B cell (primary cell): Measurements from ENCODE around the gene POP4. TPM values are rescaled to one million over a fixed set of nuclear protein-coding genes. Genes with fewer than 3 reads are reported as not detected.

Experiments used
- ATAC-seq: fragments of 200-7000 bp; cut with Tn5 transposase; one replicate; pipeline ENCODE4 v1.10.0; 2021; ENCODE audit warnings: low read depth, mild to moderate bottlenecking, moderate number of reproducible peaks, moderate library complexity
- CTCF ChIA-PET: fragments of 350-600 bp; sonication (Branson Sonifier 250); formaldehyde crosslinking; loops from one replicate; lab custom pipeline; 2021; ENCODE audit warnings: antibody characterized with exemption, inconsistent platforms; lab: Charles Lee
- POLR2A ChIA-PET: fragments of 350-600 bp; sonication (Branson Sonifier 250); formaldehyde crosslinking; loops from one replicate; lab custom pipeline; 2021; ENCODE audit warnings: antibody characterized with exemption; lab: Charles Lee
- DNase-seq: peaks from one replicate; pipeline ENCODE4 v3.0.0; 2013
- H2AFZ ChIP-seq: 2 replicates; pipeline ENCODE4 v1.6.1; 2012; ENCODE audit warnings: mild to moderate bottlenecking, low read depth, low read length; ENCODE audit not compliant: insufficient read depth, poor library complexity, severe bottlenecking
- H3K27ac ChIP-seq, 2 donors: 1 replicate in 1 of 2; 2 replicates in 1 of 2; pipeline ENCODE4 v1.5.1; 2012 to 2013; ENCODE audit warnings: low read length in 2 of 2, mild to moderate bottlenecking in 2 of 2, moderate library complexity in 1 of 2
- H3K27me3 ChIP-seq, 4 experiments: fragments of 200-600 bp in 1 of 4; sonication (generic) in 1 of 4; replicated peaks in 1 of 4; 1 replicate in 2 of 4; 2 replicates in 2 of 4; pipeline versions ENCODE4 v1.6.1 to v1.7.0; 2013 to 2016; ENCODE audit warnings: low read length in 3 of 4, mild to moderate bottlenecking in 2 of 4, mixed read lengths in 1 of 4, moderate library complexity in 1 of 4; ENCODE audit not compliant: insufficient read depth in 4 of 4, control insufficient read depth in 3 of 4; ENCODE audit errors: control extremely low read depth in 1 of 4
- H3K36me3 ChIP-seq, 2 experiments: replicated peaks in 1 of 2; 1 replicate in 1 of 2; 2 replicates in 1 of 2; pipeline versions ENCODE4 v1.6.1 to v1.7.1; 2013; ENCODE audit warnings: low read length in 1 of 2; ENCODE audit not compliant: insufficient read depth in 2 of 2, control insufficient read depth in 1 of 2; ENCODE audit errors: control extremely low read depth in 1 of 2, extremely low read depth in 1 of 2
- H3K4me1 ChIP-seq, 2 donors: fragments of 200-600 bp in 1 of 2; sonication (generic) in 1 of 2; 1 replicate in 1 of 2; 2 replicates in 1 of 2; pipeline versions ENCODE4 v1.5.1 to v1.6.1; 2013 to 2017; ENCODE audit warnings: low read length in 2 of 2; ENCODE audit not compliant: control insufficient read depth in 2 of 2, insufficient read depth in 2 of 2
- H3K4me2 ChIP-seq: replicated peaks from 2 replicates; pipeline ENCODE3; 2012; ENCODE audit warnings: mild to moderate bottlenecking, low read depth, low read length; ENCODE audit not compliant: poor library complexity, severe bottlenecking
- H3K4me3 ChIP-seq, 5 experiments: fragments of 200-600 bp in 1 of 5; sonication (generic) in 1 of 5; 1 replicate in 3 of 5; 2 replicates in 2 of 5; pipeline versions ENCODE4 v1.5.1 to v1.7.0; 2011 to 2016; ENCODE audit warnings: low read length in 4 of 5, mild to moderate bottlenecking in 4 of 5, low read depth in 2 of 5, control low read depth in 1 of 5, moderate library complexity in 1 of 5; ENCODE audit not compliant: insufficient read depth in 1 of 5; ENCODE audit errors: control extremely low read depth in 1 of 5, extremely low read depth in 1 of 5
- H3K79me2 ChIP-seq: fragments of 200-600 bp; sonication (generic); one replicate; pipeline ENCODE4 v1.6.0; 2016; ENCODE audit warnings: low read length; ENCODE audit not compliant: control insufficient read depth, insufficient read depth
- H3K9ac ChIP-seq: fragments of 200-600 bp; sonication (generic); 2 replicates; pipeline ENCODE4 v1.6.1; 2017; ENCODE audit warnings: mild to moderate bottlenecking, low read length, moderate library complexity
- H3K9me3 ChIP-seq, 3 donors: one replicate each; pipeline versions ENCODE4 v1.6.1 to v1.7.1; 2013; ENCODE audit warnings: low read length in 2 of 3; ENCODE audit not compliant: control insufficient read depth in 2 of 3, insufficient read depth in 1 of 3; ENCODE audit errors: control extremely low read depth in 1 of 3
- H4K20me1 ChIP-seq: 2 replicates; pipeline ENCODE4 v1.6.0; 2012; ENCODE audit warnings: mild to moderate bottlenecking, low read length; ENCODE audit not compliant: insufficient read depth, control insufficient read depth, poor library complexity, severe bottlenecking
- H3K27ac Mint-ChIP-seq: one replicate; pipeline ENCODE4 v1.8.0; 2021; ENCODE audit warnings: mixed read lengths
- H3K27me3 Mint-ChIP-seq: one replicate; pipeline ENCODE4 v1.8.0; 2021; ENCODE audit warnings: mixed read lengths
- H3K4me1 Mint-ChIP-seq: one replicate; pipeline ENCODE4 v1.8.0; 2021; ENCODE audit warnings: mixed read lengths
- H3K4me3 Mint-ChIP-seq: one replicate; pipeline ENCODE4 v1.8.0; 2021; ENCODE audit warnings: mixed read lengths
- H3K9me3 Mint-ChIP-seq: one replicate; pipeline ENCODE4 v1.8.0; 2022; ENCODE audit warnings: mixed read lengths; ENCODE audit not compliant: insufficient read depth
- CTCF ChIP-seq: fragments of 200-600 bp; IDR thresholded peaks from one replicate; pipeline ENCODE4 v1.8.0; 2022; ENCODE audit warnings: antibody characterized with exemption, mild to moderate bottlenecking
- EZH2 ChIP-seq: IDR thresholded peaks from 2 replicates; pipeline ENCODE4 v1.6.1; 2012; ENCODE audit warnings: borderline replicate concordance, low read depth, mild to moderate bottlenecking, moderate library complexity, low read length; ENCODE audit not compliant: insufficient read depth, poor library complexity, severe bottlenecking
- WGBS: methylation state at CpG from one replicate; pipeline ENCODE4 v1.1.5; 2013; ENCODE audit warnings: missing lambda C conversion rate; ENCODE audit not compliant: insufficient coverage; 5-methylcytosine and 5-hydroxymethylcytosine counted together
- intact Hi-C: fragments of 100-400 bp; cut with micrococcal nuclease; formaldehyde crosslinking; loops from one replicate; pipeline ENCODE4 v1.10.0; 2022
- polyA plus RNA-seq: library from polyadenylated mRNA; depleted of rRNA; stranded (reverse); fragments of >200 nt; gene quantifications from 2 replicates; pipeline ENCODE4 v1.2.3, GENCODE V29; 2012
- total RNA-seq, 2 donors: library from RNA; stranded (reverse); fragments of 120-200 nt in 1 of 2; gene quantifications; 1 replicate in 1 of 2; 2 replicates in 1 of 2; pipeline versions ENCODE4 v1.2.3 to v1.2.4, GENCODE V29; 2013 to 2022

POP4 gene
- total and polyA plus RNA-seq, 2 donors (not counting 1 experiment from before 2014, with no cell fraction given): 58.9 to 61.2 TPM

- DNase-seq: no peak
- H2AFZ ChIP-seq: no peak overlapping the region
- H3K9ac ChIP-seq: no peak overlapping the region
- H3K27me3 ChIP-seq: peaks cover 0 to 2% (median 0%) of the 10 kb centered on the region in 4 experiments
- ChIA-PET POLR2A (no interaction called here), CTCF (no interaction called here)
- H3K4me3 ChIP-seq: no peak overlapping the region
- H3K27me3 Mint-ChIP-seq: peaks cover 32% of the 10 kb centered on the region
- H3K4me1 Mint-ChIP-seq: no peaks in the 10 kb centered on the region
- H3K9me3 ChIP-seq: peaks cover 0 to 1% (median 0%) of the 10 kb centered on the region in 3 donors
- WGBS: 100% methylated on average over 1 of the region's 5 CpGs
- H3K4me3 Mint-ChIP-seq: no peak overlapping the region
- no peak overlapping the region for H3K27ac ChIP-seq
- no peaks in the 10 kb centered on the region for H3K79me2 ChIP-seq
- no peak for TF ChIP-seq CTCF
- no peak overlapping the region for H3K27ac Mint-ChIP-seq
- H3K9me3 Mint-ChIP-seq: no peaks in the 10 kb centered on the region
- H3K4me2 ChIP-seq: no peak overlapping the region
- no peaks in the 10 kb centered on the region for H3K4me1 ChIP-seq
- no peak for ATAC-seq
- no peaks in the 10 kb centered on the region for H3K36me3 ChIP-seq
- no peaks in the 10 kb centered on the region for H4K20me1 ChIP-seq
- intact Hi-C loops: loop anchor here (1.0 kb wide), 1 partner anchor 40 kb away; no protein-coding TSS in a partner anchor
Observed at GRCh38 chr19:29653398-29653797, 47.3 kb downstream of the POP4 start.

GRCh38 chr19:29655648-29656335 is 49.7 kb downstream of the POP4 start:
- ChIA-PET POLR2A (no interaction called here), CTCF (no interaction called here)
- Histone ChIP-seq H3K9me3 (peaks cover 0 to 1% (median 0%) of the 10 kb centered on the region in 3 donors), H3K36me3 (no peaks in the 10 kb centered on the region), H3K9ac (no peak overlapping the region), H3K27ac (no peak overlapping the region), H3K4me1 (no peaks in the 10 kb centered on the region), H3K27me3 (peaks cover 0 to 2% (median 0%) of the 10 kb centered on the region in 4 experiments), H3K79me2 (no peaks in the 10 kb centered on the region), H3K4me2 (no peak overlapping the region), H3K4me3 (no peak overlapping the region), H2AFZ (no peak overlapping the region), H4K20me1 (no peaks in the 10 kb centered on the region)
- ATAC-seq (no peak), DNase-seq (no peak)
- intact Hi-C loops: no loop called here
- H3K9me3 Mint-ChIP-seq: no peaks in the 10 kb centered on the region
- no peak overlapping the region for H3K27ac Mint-ChIP-seq
- no peak for TF ChIP-seq EZH2
- TF ChIP-seq CTCF: no peak
- H3K27me3 Mint-ChIP-seq: peaks cover 27% of the 10 kb centered on the region
- no peak overlapping the region for H3K4me3 Mint-ChIP-seq
- WGBS: 13% methylated on average over 1 of the region's 4 CpGs
- H3K4me1 Mint-ChIP-seq: no peaks in the 10 kb centered on the region
